NK-92 treated with Interleukin-12 subunit alpha and Interleukin-12 subunit beta, amount 100 ng/mL, for 24 hours (cell line): Measurements from ENCODE around the gene SV2C.
A peak's percentile ranks its signal among the peaks of the same experiment; 100 is the strongest.

ENCODE experiments used
- DNase-seq: peaks from one replicate; lab custom pipeline; 2025; lab: John Stamatoyannopoulos, UW

The SV2C gene

GRCh38 chr5:76163111-76163628 lies 80.0 kb downstream of the SV2C start:
- no peak for DNase-seq

- DNase-seq, result no peak
These were observed 81.8 kb downstream of the SV2C start for GRCh38 chr5:76165029-76165428.

- no peak for DNase-seq
These were observed 82.7 kb downstream of the SV2C start for GRCh38 chr5:76165711-76166374.

GRCh38 chr5:76166886-76167576 lies 83.8 kb downstream of the SV2C start:
- no peak for DNase-seq

- DNase-seq, result no peak
These were observed 86.1 kb downstream of the SV2C start for GRCh38 chr5:76169146-76169905.

GRCh38 chr5:76174101-76174500 lies 90.9 kb downstream of the SV2C start:
- DNase-seq, result no peak

GRCh38 chr5:76175051-76175666 lies 92.0 kb downstream of the SV2C start:
- peak; percentile 18 for DNase-seq

- peak; percentile 4 for DNase-seq
These were observed 92.7 kb downstream of the SV2C start for GRCh38 chr5:76175821-76176403.

GRCh38 chr5:76177978-76178377 lies 94.8 kb downstream of the SV2C start:
- DNase-seq, result no peak

GRCh38 chr5:76178913-76179312 lies 95.7 kb downstream of the SV2C start:
- DNase-seq, result no peak

- peak; percentile 20 for DNase-seq
These were observed 97.9 kb downstream of the SV2C start for GRCh38 chr5:76180814-76181805.

GRCh38 chr5:76187386-76187785 lies 104.2 kb downstream of the SV2C start:
- DNase-seq, result no peak

- no peak for DNase-seq
These were observed 107.2 kb downstream of the SV2C start for GRCh38 chr5:76190356-76190755.

- no peak for DNase-seq
These were observed 109.7 kb downstream of the SV2C start for GRCh38 chr5:76192837-76193236.

GRCh38 chr5:76193635-76194034 lies 110.5 kb downstream of the SV2C start:
- DNase-seq, result no peak

GRCh38 chr5:76194340-76194739 lies 111.2 kb downstream of the SV2C start:
- no peak for DNase-seq

GRCh38 chr5:76196457-76196856 lies 113.3 kb downstream of the SV2C start:
- DNase-seq, result no peak

GRCh38 chr5:76196886-76197489 lies 113.8 kb downstream of the SV2C start:
- DNase-seq, result no peak

- no peak for DNase-seq
These were observed 114.5 kb downstream of the SV2C start for GRCh38 chr5:76197726-76198125.
